ENCODE data around the gene GGPS1.

DNA sequence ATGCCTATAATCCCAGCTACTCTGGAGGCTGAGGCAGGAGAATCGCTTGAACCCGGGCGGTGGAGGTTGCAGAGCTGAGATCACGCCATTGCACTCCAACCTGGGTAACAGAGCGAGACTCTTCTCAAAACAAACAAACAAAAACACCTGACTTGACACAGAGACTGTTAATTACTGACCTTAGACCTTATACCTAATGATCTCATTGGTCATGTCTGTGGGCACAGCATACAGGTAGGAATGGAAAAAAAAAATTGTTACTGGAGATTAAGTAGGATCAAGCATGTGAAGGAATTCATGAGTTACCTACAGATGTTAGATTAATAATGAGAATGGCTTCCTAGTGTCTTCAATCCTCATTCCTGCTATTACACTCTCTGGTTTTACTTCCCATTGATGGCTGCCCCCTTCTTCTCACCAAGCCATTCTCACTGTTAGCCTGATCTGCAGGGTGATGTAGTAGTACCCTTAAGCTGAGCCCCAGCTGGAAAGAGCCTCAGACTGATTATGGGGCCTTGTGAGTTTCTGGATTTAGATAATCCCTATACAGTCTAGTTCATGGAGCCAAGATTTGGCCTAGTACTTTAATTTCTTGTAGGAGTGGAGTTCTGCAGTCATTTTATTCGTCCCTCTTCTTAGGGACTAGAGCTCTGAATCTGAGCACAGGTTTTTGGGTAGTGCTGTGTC lies 47.7 kb downstream of the GGPS1 start:
- TF ChIP-seq, protein P1, sequence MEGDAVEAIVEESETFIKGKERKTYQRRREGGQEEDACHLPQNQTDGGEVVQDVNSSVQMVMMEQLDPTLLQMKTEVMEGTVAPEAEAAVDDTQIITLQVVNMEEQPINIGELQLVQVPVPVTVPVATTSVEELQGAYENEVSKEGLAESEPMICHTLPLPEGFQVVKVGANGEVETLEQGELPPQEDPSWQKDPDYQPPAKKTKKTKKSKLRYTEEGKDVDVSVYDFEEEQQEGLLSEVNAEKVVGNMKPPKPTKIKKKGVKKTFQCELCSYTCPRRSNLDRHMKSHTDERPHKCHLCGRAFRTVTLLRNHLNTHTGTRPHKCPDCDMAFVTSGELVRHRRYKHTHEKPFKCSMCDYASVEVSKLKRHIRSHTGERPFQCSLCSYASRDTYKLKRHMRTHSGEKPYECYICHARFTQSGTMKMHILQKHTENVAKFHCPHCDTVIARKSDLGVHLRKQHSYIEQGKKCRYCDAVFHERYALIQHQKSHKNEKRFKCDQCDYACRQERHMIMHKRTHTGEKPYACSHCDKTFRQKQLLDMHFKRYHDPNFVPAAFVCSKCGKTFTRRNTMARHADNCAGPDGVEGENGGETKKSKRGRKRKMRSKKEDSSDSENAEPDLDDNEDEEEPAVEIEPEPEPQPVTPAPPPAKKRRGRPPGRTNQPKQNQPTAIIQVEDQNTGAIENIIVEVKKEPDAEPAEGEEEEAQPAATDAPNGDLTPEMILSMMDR (IDR thresholded peaks at IDR 0.05; ENCODE audit: control extremely low read depth in 1 of 3, insufficient read depth in 1 of 3, low read depth in 1 of 3, low read length in 3 of 3): no peak
- TF ChIP-seq CHD2 (IDR thresholded peaks at IDR 0.05; ENCODE audit: low read length): no peak

Measured in H1 (cell line).